HEK293 (cell line): ENCODE results near the gene FEV.

ENCODE experiments used
- GLI2 ChIP-seq: fragments of 450-650 bp; formaldehyde crosslinking; IDR thresholded peaks from 2 replicates; pipeline ENCODE4; 2017; ENCODE audit warnings: missing biosample characterization, missing genetic modification characterization, low read depth, borderline replicate concordance
- GLIS1 ChIP-seq: fragments of 450-650 bp; formaldehyde crosslinking; IDR thresholded peaks from 2 replicates; pipeline ENCODE4 v1.5.1; 2016; ENCODE audit warnings: missing biosample characterization, missing genetic modification characterization
- ZIC2 ChIP-seq: fragments of 450-650 bp; formaldehyde crosslinking; IDR thresholded peaks from 2 replicates; pipeline ENCODE4 v1.5.1; 2016; ENCODE audit warnings: missing biosample characterization, missing genetic modification characterization
- ZNF112 ChIP-seq: fragments of 450-650 bp; formaldehyde crosslinking; IDR thresholded peaks from 2 replicates; pipeline ENCODE4 v1.5.0; 2017; ENCODE audit warnings: missing biosample characterization, missing genetic modification characterization
- ZNF174 ChIP-seq: fragments of 450-650 bp; formaldehyde crosslinking; IDR thresholded peaks from 2 replicates; pipeline ENCODE4 v1.5.0; 2017; ENCODE audit warnings: missing biosample characterization, mild to moderate bottlenecking, missing genetic modification characterization
- ZNF223 ChIP-seq: fragments of 450-650 bp; formaldehyde crosslinking; IDR thresholded peaks from 2 replicates; pipeline ENCODE4 v1.5.1; 2016; ENCODE audit warnings: missing biosample characterization, missing genetic modification characterization
- ZNF266 ChIP-seq: fragments of 450-650 bp; formaldehyde crosslinking; IDR thresholded peaks from 2 replicates; pipeline ENCODE4 v1.5.1; 2016; ENCODE audit warnings: missing biosample characterization, missing genetic modification characterization, low read depth
- ZNF324 ChIP-seq: fragments of 450-650 bp; formaldehyde crosslinking; IDR thresholded peaks from 2 replicates; pipeline ENCODE4 v1.5.1; 2016; ENCODE audit warnings: missing biosample characterization, missing genetic modification characterization
- ZNF571 ChIP-seq: fragments of 450-650 bp; formaldehyde crosslinking; IDR thresholded peaks from 2 replicates; pipeline ENCODE4 v1.5.0; 2017; ENCODE audit warnings: missing biosample characterization, missing genetic modification characterization
- ZNF664 ChIP-seq: fragments of 450-650 bp; formaldehyde crosslinking; IDR thresholded peaks from 2 replicates; pipeline ENCODE4 v1.5.1; 2016; ENCODE audit warnings: missing biosample characterization, missing genetic modification characterization
- ZNF776 ChIP-seq: fragments of 450-650 bp; formaldehyde crosslinking; IDR thresholded peaks from 2 replicates; pipeline ENCODE4 v1.5.0; 2017; ENCODE audit warnings: missing biosample characterization, missing genetic modification characterization, borderline replicate concordance
- TF ChIP-seq, protein P1 (sequence below): fragments of 450-650 bp; formaldehyde crosslinking; IDR thresholded peaks from 2 replicates; pipeline ENCODE4 v1.5.1; 2016; ENCODE audit warnings: missing biosample characterization, missing genetic modification characterization
- TF ChIP-seq, protein P2 (sequence below): fragments of 450-650 bp; formaldehyde crosslinking; IDR thresholded peaks from 2 replicates; pipeline ENCODE4 v1.5.1; 2016; ENCODE audit warnings: missing biosample characterization, missing genetic modification characterization
- TF ChIP-seq, protein P3 (sequence below): fragments of 450-650 bp; formaldehyde crosslinking; IDR thresholded peaks from 2 replicates; pipeline ENCODE4 v1.5.1; 2016; ENCODE audit warnings: missing biosample characterization, missing genetic modification characterization
- TF ChIP-seq, protein P4 (sequence below): fragments of 450-650 bp; formaldehyde crosslinking; IDR thresholded peaks from 2 replicates; pipeline ENCODE4 v1.5.1; 2016; ENCODE audit warnings: missing biosample characterization, missing genetic modification characterization, borderline replicate concordance
- TF ChIP-seq, protein P5 (sequence below): fragments of 450-650 bp; formaldehyde crosslinking; IDR thresholded peaks from 2 replicates; pipeline ENCODE4 v1.5.1; 2017; ENCODE audit warnings: missing biosample characterization, missing genetic modification characterization
- TF ChIP-seq, protein P6 (sequence below): fragments of 450-650 bp; formaldehyde crosslinking; IDR thresholded peaks from 2 replicates; pipeline ENCODE4 v1.5.1; 2016; ENCODE audit warnings: missing biosample characterization, missing genetic modification characterization
- TF ChIP-seq, protein P7 (sequence below): fragments of 450-650 bp; formaldehyde crosslinking; IDR thresholded peaks from 2 replicates; pipeline ENCODE4 v1.5.1; 2016; ENCODE audit warnings: missing biosample characterization, missing genetic modification characterization
- TF ChIP-seq, protein P8 (sequence below): IDR thresholded peaks from 2 replicates; pipeline ENCODE4 v1.6.1; 2011; ENCODE audit warnings: mild to moderate bottlenecking, low read depth, low read length, borderline replicate concordance
- TF ChIP-seq, protein P9 (sequence below): fragments of 450-650 bp; formaldehyde crosslinking; IDR thresholded peaks from 2 replicates; pipeline ENCODE4 v1.5.1; 2016; ENCODE audit warnings: missing biosample characterization, missing genetic modification characterization, low read depth

FEV gene

DNA sequence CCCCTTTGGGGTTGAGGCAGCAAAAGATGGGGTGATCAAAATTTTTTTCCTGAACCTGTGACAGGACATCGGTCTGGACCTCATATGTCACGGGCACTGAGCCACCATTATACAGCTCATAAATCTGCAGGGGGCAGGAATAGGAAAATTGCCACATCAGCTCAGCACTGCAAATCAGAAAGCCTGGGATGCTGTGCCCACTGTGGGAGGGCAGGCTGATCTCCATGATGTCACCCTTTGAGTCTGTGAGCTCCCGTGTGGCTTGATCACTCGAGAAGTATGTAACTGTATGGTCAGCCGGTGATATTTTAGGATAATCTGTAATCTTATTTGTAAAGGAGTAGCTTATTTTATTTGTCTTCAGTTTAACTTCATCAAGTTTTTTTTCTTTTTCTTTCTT, 25.9 kb upstream of the FEV start (continued):
- TF ChIP-seq, protein P1, sequence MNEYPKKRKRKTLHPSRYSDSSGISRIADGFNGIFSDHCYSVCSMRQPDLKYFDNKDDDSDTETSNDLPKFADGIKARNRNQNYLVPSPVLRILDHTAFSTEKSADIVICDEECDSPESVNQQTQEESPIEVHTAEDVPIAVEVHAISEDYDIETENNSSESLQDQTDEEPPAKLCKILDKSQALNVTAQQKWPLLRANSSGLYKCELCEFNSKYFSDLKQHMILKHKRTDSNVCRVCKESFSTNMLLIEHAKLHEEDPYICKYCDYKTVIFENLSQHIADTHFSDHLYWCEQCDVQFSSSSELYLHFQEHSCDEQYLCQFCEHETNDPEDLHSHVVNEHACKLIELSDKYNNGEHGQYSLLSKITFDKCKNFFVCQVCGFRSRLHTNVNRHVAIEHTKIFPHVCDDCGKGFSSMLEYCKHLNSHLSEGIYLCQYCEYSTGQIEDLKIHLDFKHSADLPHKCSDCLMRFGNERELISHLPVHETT (tag by site-specific recombination), result no peak
- TF ChIP-seq, protein P2, sequence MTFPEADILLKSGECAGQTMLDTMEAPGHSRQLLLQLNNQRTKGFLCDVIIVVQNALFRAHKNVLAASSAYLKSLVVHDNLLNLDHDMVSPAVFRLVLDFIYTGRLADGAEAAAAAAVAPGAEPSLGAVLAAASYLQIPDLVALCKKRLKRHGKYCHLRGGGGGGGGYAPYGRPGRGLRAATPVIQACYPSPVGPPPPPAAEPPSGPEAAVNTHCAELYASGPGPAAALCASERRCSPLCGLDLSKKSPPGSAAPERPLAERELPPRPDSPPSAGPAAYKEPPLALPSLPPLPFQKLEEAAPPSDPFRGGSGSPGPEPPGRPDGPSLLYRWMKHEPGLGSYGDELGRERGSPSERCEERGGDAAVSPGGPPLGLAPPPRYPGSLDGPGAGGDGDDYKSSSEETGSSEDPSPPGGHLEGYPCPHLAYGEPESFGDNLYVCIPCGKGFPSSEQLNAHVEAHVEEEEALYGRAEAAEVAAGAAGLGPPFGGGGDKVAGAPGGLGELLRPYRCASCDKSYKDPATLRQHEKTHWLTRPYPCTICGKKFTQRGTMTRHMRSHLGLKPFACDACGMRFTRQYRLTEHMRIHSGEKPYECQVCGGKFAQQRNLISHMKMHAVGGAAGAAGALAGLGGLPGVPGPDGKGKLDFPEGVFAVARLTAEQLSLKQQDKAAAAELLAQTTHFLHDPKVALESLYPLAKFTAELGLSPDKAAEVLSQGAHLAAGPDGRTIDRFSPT, result no peak
- TF ChIP-seq ZNF664 (no peak), ZNF324 (tag by site-specific recombination) (no peak), ZNF266 (tag by site-specific recombination) (no peak), GLIS1 (tag by site-specific recombination) (peak; percentile 81), GLI2 (no peak), ZIC2 (tag by site-specific recombination) (peak; percentile 90), ZNF776 (no peak), ZNF223 (tag by site-specific recombination) (no peak), ZNF112 (tag by site-specific recombination) (no peak), ZNF174 (tag by site-specific recombination) (no peak), ZNF571 (tag by site-specific recombination) (no peak)
- TF ChIP-seq, protein P3, sequence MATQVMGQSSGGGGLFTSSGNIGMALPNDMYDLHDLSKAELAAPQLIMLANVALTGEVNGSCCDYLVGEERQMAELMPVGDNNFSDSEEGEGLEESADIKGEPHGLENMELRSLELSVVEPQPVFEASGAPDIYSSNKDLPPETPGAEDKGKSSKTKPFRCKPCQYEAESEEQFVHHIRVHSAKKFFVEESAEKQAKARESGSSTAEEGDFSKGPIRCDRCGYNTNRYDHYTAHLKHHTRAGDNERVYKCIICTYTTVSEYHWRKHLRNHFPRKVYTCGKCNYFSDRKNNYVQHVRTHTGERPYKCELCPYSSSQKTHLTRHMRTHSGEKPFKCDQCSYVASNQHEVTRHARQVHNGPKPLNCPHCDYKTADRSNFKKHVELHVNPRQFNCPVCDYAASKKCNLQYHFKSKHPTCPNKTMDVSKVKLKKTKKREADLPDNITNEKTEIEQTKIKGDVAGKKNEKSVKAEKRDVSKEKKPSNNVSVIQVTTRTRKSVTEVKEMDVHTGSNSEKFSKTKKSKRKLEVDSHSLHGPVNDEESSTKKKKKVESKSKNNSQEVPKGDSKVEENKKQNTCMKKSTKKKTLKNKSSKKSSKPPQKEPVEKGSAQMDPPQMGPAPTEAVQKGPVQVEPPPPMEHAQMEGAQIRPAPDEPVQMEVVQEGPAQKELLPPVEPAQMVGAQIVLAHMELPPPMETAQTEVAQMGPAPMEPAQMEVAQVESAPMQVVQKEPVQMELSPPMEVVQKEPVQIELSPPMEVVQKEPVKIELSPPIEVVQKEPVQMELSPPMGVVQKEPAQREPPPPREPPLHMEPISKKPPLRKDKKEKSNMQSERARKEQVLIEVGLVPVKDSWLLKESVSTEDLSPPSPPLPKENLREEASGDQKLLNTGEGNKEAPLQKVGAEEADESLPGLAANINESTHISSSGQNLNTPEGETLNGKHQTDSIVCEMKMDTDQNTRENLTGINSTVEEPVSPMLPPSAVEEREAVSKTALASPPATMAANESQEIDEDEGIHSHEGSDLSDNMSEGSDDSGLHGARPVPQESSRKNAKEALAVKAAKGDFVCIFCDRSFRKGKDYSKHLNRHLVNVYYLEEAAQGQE (tag by site-specific recombination), result no peak
- TF ChIP-seq, protein P4, sequence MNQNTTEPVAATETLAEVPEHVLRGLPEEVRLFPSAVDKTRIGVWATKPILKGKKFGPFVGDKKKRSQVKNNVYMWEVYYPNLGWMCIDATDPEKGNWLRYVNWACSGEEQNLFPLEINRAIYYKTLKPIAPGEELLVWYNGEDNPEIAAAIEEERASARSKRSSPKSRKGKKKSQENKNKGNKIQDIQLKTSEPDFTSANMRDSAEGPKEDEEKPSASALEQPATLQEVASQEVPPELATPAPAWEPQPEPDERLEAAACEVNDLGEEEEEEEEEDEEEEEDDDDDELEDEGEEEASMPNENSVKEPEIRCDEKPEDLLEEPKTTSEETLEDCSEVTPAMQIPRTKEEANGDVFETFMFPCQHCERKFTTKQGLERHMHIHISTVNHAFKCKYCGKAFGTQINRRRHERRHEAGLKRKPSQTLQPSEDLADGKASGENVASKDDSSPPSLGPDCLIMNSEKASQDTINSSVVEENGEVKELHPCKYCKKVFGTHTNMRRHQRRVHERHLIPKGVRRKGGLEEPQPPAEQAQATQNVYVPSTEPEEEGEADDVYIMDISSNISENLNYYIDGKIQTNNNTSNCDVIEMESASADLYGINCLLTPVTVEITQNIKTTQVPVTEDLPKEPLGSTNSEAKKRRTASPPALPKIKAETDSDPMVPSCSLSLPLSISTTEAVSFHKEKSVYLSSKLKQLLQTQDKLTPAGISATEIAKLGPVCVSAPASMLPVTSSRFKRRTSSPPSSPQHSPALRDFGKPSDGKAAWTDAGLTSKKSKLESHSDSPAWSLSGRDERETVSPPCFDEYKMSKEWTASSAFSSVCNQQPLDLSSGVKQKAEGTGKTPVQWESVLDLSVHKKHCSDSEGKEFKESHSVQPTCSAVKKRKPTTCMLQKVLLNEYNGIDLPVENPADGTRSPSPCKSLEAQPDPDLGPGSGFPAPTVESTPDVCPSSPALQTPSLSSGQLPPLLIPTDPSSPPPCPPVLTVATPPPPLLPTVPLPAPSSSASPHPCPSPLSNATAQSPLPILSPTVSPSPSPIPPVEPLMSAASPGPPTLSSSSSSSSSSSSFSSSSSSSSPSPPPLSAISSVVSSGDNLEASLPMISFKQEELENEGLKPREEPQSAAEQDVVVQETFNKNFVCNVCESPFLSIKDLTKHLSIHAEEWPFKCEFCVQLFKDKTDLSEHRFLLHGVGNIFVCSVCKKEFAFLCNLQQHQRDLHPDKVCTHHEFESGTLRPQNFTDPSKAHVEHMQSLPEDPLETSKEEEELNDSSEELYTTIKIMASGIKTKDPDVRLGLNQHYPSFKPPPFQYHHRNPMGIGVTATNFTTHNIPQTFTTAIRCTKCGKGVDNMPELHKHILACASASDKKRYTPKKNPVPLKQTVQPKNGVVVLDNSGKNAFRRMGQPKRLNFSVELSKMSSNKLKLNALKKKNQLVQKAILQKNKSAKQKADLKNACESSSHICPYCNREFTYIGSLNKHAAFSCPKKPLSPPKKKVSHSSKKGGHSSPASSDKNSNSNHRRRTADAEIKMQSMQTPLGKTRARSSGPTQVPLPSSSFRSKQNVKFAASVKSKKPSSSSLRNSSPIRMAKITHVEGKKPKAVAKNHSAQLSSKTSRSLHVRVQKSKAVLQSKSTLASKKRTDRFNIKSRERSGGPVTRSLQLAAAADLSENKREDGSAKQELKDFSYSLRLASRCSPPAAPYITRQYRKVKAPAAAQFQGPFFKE (tag by site-specific recombination), result no peak
- TF ChIP-seq, protein P5, sequence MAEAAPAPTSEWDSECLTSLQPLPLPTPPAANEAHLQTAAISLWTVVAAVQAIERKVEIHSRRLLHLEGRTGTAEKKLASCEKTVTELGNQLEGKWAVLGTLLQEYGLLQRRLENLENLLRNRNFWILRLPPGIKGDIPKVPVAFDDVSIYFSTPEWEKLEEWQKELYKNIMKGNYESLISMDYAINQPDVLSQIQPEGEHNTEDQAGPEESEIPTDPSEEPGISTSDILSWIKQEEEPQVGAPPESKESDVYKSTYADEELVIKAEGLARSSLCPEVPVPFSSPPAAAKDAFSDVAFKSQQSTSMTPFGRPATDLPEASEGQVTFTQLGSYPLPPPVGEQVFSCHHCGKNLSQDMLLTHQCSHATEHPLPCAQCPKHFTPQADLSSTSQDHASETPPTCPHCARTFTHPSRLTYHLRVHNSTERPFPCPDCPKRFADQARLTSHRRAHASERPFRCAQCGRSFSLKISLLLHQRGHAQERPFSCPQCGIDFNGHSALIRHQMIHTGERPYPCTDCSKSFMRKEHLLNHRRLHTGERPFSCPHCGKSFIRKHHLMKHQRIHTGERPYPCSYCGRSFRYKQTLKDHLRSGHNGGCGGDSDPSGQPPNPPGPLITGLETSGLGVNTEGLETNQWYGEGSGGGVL, result no peak
- TF ChIP-seq, protein P6, sequence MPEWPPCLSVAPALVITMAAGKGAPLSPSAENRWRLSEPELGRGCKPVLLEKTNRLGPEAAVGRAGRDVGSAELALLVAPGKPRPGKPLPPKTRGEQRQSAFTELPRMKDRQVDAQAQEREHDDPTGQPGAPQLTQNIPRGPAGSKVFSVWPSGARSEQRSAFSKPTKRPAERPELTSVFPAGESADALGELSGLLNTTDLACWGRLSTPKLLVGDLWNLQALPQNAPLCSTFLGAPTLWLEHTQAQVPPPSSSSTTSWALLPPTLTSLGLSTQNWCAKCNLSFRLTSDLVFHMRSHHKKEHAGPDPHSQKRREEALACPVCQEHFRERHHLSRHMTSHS (tag by site-specific recombination), result no peak
- TF ChIP-seq, protein P7, sequence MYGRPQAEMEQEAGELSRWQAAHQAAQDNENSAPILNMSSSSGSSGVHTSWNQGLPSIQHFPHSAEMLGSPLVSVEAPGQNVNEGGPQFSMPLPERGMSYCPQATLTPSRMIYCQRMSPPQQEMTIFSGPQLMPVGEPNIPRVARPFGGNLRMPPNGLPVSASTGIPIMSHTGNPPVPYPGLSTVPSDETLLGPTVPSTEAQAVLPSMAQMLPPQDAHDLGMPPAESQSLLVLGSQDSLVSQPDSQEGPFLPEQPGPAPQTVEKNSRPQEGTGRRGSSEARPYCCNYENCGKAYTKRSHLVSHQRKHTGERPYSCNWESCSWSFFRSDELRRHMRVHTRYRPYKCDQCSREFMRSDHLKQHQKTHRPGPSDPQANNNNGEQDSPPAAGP (tag by site-specific recombination), result no peak
- TF ChIP-seq, protein P8, sequence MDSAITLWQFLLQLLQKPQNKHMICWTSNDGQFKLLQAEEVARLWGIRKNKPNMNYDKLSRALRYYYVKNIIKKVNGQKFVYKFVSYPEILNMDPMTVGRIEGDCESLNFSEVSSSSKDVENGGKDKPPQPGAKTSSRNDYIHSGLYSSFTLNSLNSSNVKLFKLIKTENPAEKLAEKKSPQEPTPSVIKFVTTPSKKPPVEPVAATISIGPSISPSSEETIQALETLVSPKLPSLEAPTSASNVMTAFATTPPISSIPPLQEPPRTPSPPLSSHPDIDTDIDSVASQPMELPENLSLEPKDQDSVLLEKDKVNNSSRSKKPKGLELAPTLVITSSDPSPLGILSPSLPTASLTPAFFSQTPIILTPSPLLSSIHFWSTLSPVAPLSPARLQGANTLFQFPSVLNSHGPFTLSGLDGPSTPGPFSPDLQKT, result no peak
- TF ChIP-seq, protein P9, sequence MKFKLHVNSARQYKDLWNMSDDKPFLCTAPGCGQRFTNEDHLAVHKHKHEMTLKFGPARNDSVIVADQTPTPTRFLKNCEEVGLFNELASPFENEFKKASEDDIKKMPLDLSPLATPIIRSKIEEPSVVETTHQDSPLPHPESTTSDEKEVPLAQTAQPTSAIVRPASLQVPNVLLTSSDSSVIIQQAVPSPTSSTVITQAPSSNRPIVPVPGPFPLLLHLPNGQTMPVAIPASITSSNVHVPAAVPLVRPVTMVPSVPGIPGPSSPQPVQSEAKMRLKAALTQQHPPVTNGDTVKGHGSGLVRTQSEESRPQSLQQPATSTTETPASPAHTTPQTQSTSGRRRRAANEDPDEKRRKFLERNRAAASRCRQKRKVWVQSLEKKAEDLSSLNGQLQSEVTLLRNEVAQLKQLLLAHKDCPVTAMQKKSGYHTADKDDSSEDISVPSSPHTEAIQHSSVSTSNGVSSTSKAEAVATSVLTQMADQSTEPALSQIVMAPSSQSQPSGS (tag by site-specific recombination), result peak; percentile 77
